ELF-1 (cell line): Measurements from ENCODE around the gene AK5.

Experiments used
- DNase-seq: peaks from one replicate; pipeline ENCODE4 v3.0.0-alpha.2; 2016; ENCODE audit warnings: low read depth, low spot score

The AK5 gene

DNA sequence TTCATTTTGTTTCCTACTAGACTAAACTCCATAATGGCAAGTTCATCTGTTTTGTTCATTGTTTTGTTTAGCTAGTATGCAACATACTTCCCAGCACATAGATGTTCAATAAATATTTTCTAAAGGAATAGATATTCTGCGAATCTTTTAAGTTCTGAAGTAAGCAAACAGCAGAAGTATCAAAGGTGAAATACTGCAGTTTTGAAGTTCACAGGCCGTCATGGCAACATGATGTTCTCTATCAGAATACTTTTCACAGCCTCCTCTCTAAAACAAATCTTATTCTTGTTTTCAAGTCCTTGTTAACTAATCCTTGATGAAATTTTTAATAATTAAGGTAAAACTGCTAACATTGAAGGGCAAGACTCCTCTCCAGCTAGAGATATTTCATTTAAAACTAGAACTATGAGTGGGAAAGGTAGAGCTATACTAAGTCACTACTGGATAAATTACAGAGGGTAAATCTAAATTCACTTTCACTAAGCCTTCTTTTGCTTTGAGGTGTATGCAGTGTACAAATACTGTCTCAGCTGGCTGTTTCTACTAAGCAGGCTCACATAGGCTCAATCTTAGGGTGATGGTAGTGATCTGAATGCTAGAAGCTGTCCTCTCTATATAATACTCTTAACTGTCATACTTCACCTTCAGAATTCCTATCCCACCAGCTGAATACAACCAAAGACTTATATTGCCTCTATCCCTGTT is 303.9 kb downstream of the AK5 start:
- DNase-seq: no peak

GRCh38 chr1:77589231-77589630 is 307.4 kb downstream of the AK5 start:
- DNase-seq: no peak

DNA sequence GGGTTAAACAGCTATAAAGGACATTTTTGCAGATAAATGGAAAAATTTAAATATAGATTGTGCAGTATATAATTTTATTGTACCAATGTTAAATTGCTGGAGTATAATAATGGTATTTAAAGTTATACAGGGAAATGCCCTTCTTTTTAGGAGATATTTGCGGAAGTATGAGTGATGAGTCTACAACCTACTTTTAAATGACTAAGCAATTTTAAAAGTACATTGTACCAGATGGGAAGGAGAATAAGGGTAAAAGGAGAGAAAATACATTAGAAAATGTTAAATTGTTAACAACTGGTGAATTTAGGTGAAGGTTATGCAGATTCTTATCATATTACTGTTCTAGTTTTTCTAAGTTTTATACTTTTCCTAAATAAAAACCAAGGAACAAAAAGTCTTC is 308.8 kb downstream of the AK5 start:
- DNase-seq: no peak

- no peak for DNase-seq
These were observed 311.1 kb downstream of the AK5 start for GRCh38 chr1:77592906-77593305.

DNA sequence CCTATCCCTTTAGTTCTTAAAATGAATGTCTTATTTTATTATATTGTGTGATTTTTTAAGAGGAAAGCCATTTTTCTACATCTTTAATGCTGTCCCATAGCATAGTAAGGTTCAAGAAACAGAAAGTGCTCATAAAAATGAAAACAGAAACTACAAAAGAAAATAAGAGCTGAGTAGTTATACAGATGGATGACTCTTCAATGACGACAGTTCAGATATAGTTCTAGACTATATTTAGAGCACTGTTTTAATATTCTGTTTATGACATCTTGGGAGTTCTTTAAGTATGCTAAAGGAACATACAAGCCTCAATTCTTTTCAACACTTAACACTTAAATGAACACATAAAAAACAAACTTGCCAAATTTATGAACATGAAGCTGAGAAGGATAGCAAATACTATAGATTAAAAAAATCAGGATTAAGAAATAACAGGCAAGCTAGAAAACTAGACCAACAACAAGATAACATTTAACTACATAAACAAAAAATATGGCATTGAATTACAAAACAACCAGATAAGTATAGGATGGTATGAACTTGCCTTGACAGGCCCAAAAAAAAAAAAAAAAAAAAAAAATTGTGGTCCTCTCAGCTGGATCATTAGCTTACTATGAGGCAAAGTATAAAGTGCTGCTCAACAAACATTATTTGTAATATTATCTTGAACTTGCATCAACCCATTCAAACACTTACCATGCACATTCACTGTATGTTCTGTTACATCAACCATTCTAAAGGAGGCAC is 312.7 kb downstream of the AK5 start:
- DNase-seq: no peak

DNA sequence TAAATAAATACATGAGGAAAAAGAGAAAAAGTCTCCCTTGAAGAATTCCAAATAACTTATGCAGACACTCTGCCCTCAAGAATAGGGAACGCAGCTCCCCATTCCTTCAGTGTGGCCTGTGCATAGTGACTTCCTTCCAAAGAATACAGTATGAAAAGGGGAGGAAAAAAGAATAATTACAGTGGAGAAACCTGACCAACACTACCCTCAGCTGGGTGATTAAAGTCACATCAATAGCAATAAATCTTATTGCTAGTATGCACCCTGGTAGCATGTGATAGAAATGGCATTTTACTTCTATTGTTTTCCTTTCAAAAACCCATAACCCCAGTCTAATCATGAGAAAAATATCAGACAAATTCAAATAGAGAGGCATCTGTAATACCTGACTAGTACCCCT is 315.5 kb downstream of the AK5 start:
- DNase-seq: no peak

DNA sequence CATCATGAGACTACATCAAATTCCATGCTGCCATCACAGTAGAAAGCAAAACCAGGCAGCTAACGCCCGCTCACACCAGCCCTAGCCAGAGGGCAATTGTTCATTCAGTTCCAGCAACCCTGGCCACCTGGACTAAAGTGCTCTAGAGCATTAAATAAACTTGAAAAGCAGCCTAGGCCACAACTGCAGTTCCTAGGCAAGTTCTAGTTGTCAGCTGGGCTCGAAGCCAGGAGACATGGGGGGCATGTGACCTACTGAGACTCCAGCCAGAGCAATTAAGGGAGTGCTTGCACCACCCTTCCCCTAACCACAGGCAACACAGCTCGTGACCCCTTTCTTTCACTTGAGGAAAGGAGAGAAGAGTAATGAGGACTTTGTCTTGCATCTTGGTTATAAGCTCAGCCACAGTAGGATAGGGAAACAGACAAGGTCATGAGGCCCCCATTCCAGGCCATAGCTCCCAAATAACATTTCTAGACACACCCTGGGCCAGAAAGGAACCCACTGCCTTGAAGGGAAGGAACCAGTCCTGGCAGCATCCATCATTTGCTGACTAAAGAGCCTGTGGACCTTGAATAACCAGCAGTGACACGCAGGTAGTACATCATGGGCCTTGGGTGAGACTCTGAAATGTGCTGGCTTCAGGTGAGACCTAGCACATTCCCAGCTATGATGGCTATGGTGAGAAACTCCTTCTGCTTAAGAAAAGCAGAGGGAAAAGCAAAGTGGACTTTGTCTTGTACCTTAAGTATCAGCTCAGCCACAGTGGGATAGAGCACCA is 323.6 kb downstream of the AK5 start:
- peak; percentile 6 for DNase-seq

- no peak for DNase-seq
These were observed 327.1 kb downstream of the AK5 start for GRCh38 chr1:77608893-77609292.
